ENCODE measurements around the gene MOGAT2. TPM values are rescaled to one million over a fixed set of nuclear protein-coding genes. Genes with fewer than 3 reads are reported as not detected.

Gene MOGAT2
- polyA plus RNA-seq, 1 of the 3 experiments (the other 2 are of a cell fraction): 0.03 TPM

DNA sequence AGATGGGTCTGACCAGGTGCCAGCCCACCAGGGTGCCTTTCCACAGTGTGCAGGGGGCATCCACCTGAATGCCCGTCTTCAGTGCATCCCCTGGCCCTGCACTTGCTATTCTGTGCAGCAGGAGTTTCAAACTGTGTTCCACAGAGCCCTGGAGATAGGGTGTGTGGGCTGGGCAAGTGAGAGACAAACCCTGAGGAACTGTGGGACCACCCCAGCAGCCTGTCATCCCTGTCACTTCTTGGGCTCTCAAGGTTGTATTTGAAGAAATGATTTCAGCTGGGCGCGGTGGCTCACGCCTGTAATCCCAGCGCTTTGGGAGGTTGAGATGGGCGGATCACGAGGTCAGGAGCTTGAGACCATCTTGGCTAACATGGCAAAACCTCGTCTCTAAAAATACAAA lies 44.5 kb downstream of the MOGAT2 start:
- no peak overlapping the region for H3K4me3 ChIP-seq (ENCODE audit: low read depth in 2 of 2, low read length in 1 of 2)
- H2AFZ ChIP-seq (ENCODE audit: low read depth): no peak overlapping the region
- H3K36me3 ChIP-seq (replicated peaks in 1 of 2; ENCODE audit: control insufficient read depth in 1 of 2, insufficient read depth in 2 of 2, low read length in 1 of 2): no peaks in the 10 kb centered on the region
- WGBS (ENCODE audit: low lambda C conversion rate): 89% methylated on average over 7 of the region's 8 CpGs
- no peaks in the 10 kb centered on the region for H4K20me1 ChIP-seq (ENCODE audit: insufficient read depth)
- no peak overlapping the region for H3K4me2 ChIP-seq
- H3F3A ChIP-seq (replicated peaks; ENCODE audit: insufficient read depth): no peaks in the 10 kb centered on the region
- TF ChIP-seq GATA2 (CRISPR knock-in tag; IDR thresholded peaks at IDR 0.05): no peak
- no peak for TF ChIP-seq NFIC (IDR thresholded peaks at IDR 0.05; ENCODE audit: borderline replicate concordance)
- TF ChIP-seq, protein P1, sequence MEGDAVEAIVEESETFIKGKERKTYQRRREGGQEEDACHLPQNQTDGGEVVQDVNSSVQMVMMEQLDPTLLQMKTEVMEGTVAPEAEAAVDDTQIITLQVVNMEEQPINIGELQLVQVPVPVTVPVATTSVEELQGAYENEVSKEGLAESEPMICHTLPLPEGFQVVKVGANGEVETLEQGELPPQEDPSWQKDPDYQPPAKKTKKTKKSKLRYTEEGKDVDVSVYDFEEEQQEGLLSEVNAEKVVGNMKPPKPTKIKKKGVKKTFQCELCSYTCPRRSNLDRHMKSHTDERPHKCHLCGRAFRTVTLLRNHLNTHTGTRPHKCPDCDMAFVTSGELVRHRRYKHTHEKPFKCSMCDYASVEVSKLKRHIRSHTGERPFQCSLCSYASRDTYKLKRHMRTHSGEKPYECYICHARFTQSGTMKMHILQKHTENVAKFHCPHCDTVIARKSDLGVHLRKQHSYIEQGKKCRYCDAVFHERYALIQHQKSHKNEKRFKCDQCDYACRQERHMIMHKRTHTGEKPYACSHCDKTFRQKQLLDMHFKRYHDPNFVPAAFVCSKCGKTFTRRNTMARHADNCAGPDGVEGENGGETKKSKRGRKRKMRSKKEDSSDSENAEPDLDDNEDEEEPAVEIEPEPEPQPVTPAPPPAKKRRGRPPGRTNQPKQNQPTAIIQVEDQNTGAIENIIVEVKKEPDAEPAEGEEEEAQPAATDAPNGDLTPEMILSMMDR (IDR thresholded peaks at IDR 0.05): no peak
- no peak for TF ChIP-seq TEAD4 (IDR thresholded peaks at IDR 0.05; ENCODE audit: borderline replicate concordance, insufficient read depth)
- TF ChIP-seq MXI1 (IDR thresholded peaks at IDR 0.05; ENCODE audit: low read depth, low read length): no peak
- TF ChIP-seq MEF2A (IDR thresholded peaks at IDR 0.05; ENCODE audit: borderline replicate concordance, low read depth): no peak
- TF ChIP-seq CHD2 (IDR thresholded peaks at IDR 0.05; ENCODE audit: low read length, partially characterized antibody): no peak
- TF ChIP-seq, protein P2, sequence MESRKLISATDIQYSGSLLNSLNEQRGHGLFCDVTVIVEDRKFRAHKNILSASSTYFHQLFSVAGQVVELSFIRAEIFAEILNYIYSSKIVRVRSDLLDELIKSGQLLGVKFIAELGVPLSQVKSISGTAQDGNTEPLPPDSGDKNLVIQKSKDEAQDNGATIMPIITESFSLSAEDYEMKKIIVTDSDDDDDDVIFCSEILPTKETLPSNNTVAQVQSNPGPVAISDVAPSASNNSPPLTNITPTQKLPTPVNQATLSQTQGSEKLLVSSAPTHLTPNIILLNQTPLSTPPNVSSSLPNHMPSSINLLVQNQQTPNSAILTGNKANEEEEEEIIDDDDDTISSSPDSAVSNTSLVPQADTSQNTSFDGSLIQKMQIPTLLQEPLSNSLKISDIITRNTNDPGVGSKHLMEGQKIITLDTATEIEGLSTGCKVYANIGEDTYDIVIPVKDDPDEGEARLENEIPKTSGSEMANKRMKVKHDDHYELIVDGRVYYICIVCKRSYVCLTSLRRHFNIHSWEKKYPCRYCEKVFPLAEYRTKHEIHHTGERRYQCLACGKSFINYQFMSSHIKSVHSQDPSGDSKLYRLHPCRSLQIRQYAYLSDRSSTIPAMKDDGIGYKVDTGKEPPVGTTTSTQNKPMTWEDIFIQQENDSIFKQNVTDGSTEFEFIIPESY (IDR thresholded peaks at IDR 0.05; ENCODE audit: borderline replicate concordance, low read depth): no peak
- TF ChIP-seq GABPA (IDR thresholded peaks at IDR 0.05; ENCODE audit: low read depth): no peak
- no peak for DNase-seq
- H3K9me2 ChIP-seq: no peaks in the 10 kb centered on the region
- H3K9me3 ChIP-seq: no peaks in the 10 kb centered on the region
- H3K79me2 ChIP-seq (ENCODE audit: insufficient read depth): no peaks in the 10 kb centered on the region
- H3K4me1 ChIP-seq (ENCODE audit: control insufficient read depth in 1 of 2, insufficient read depth in 2 of 2, low read depth in 1 of 2, low read length in 1 of 2): no peaks in the 10 kb centered on the region
- ChIA-PET CTCF (no interaction called here), POLR2A (no interaction called here)
- no peak overlapping the region for H3K27ac ChIP-seq (ENCODE audit: low read depth in 2 of 2, low read length in 1 of 2)
- no peaks in the 10 kb centered on the region for H3K27me3 ChIP-seq (ENCODE audit: insufficient read depth)
- H3K9ac ChIP-seq: no peak overlapping the region

DNA sequence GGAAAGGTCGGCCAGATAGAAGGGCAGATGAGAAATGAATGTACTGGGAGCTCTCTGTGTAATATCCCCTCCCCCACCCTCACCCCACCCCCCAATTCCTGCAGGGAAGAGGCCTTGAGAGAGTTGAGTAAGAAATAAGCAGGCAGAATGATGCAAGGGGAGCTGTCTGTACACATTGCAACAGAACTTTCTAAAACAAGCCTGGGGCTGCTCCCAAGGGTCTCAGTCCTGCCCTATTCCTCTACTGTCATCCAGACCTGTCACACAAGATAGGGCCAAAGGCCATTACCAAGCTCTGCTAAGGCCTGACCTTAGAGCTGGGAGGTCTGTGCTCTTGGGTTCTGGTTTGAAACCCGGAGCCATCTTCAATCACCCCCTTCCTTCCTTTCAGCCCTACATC lies 45.2 kb downstream of the MOGAT2 start:
- Histone ChIP-seq H3K27me3 (ENCODE audit: insufficient read depth) (no peaks in the 10 kb centered on the region), H3K79me2 (ENCODE audit: insufficient read depth) (no peaks in the 10 kb centered on the region), H3K9me2 (no peaks in the 10 kb centered on the region), H4K20me1 (ENCODE audit: insufficient read depth) (no peaks in the 10 kb centered on the region), H3K4me1 (ENCODE audit: control insufficient read depth in 1 of 2, insufficient read depth in 2 of 2, low read depth in 1 of 2, low read length in 1 of 2) (peaks cover 1% of the 10 kb centered on the region in 2 experiments; a peak in 2 of 4 replicates), H3K27ac (ENCODE audit: low read depth in 2 of 2, low read length in 1 of 2) (no peak overlapping the region), H3K9ac (no peak overlapping the region), H3K4me3 (ENCODE audit: low read depth in 2 of 2, low read length in 1 of 2) (no peak overlapping the region), H3K4me2 (no peak overlapping the region), H2AFZ (ENCODE audit: low read depth) (no peak overlapping the region), H3K9me3 (no peaks in the 10 kb centered on the region), H3F3A (replicated peaks; ENCODE audit: insufficient read depth) (no peaks in the 10 kb centered on the region), H3K36me3 (replicated peaks in 1 of 2; ENCODE audit: control insufficient read depth in 1 of 2, insufficient read depth in 2 of 2, low read length in 1 of 2) (no peaks in the 10 kb centered on the region)
- WGBS (ENCODE audit: low lambda C conversion rate): 65% methylated on average over 2 of the region's 2 CpGs
- no peak for DNase-seq
- ChIA-PET POLR2A (no interaction called here), CTCF (no interaction called here)
- TF ChIP-seq FOSL2 (IDR thresholded peaks at IDR 0.05; ENCODE audit: borderline replicate concordance, low read depth) (no peak), MEF2A (IDR thresholded peaks at IDR 0.05; ENCODE audit: borderline replicate concordance, low read depth) (no peak), SIN3A (IDR thresholded peaks at IDR 0.05; ENCODE audit: borderline replicate concordance, low read depth, low read length) (no peak), JUND (IDR thresholded peaks at IDR 0.05) (no peak), GATA2 (CRISPR knock-in tag; IDR thresholded peaks at IDR 0.05) (no peak), TEAD4 (IDR thresholded peaks at IDR 0.05; ENCODE audit: borderline replicate concordance, insufficient read depth) (no peak), MAX (IDR thresholded peaks at IDR 0.05; ENCODE audit: low read depth) (no peak), RCOR1 (IDR thresholded peaks at IDR 0.05; ENCODE audit: low read length) (no peak), FOXJ3 (CRISPR knock-in tag; IDR thresholded peaks at IDR 0.05) (no peak)
- TF ChIP-seq, protein P2 (IDR thresholded peaks at IDR 0.05; ENCODE audit: borderline replicate concordance, low read depth): no peak
- TF ChIP-seq, protein P3, sequence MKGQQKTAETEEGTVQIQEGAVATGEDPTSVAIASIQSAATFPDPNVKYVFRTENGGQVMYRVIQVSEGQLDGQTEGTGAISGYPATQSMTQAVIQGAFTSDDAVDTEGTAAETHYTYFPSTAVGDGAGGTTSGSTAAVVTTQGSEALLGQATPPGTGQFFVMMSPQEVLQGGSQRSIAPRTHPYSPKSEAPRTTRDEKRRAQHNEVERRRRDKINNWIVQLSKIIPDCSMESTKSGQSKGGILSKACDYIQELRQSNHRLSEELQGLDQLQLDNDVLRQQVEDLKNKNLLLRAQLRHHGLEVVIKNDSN (IDR thresholded peaks at IDR 0.05; ENCODE audit: borderline replicate concordance, low read depth): no peak
- TF ChIP-seq, protein P4, sequence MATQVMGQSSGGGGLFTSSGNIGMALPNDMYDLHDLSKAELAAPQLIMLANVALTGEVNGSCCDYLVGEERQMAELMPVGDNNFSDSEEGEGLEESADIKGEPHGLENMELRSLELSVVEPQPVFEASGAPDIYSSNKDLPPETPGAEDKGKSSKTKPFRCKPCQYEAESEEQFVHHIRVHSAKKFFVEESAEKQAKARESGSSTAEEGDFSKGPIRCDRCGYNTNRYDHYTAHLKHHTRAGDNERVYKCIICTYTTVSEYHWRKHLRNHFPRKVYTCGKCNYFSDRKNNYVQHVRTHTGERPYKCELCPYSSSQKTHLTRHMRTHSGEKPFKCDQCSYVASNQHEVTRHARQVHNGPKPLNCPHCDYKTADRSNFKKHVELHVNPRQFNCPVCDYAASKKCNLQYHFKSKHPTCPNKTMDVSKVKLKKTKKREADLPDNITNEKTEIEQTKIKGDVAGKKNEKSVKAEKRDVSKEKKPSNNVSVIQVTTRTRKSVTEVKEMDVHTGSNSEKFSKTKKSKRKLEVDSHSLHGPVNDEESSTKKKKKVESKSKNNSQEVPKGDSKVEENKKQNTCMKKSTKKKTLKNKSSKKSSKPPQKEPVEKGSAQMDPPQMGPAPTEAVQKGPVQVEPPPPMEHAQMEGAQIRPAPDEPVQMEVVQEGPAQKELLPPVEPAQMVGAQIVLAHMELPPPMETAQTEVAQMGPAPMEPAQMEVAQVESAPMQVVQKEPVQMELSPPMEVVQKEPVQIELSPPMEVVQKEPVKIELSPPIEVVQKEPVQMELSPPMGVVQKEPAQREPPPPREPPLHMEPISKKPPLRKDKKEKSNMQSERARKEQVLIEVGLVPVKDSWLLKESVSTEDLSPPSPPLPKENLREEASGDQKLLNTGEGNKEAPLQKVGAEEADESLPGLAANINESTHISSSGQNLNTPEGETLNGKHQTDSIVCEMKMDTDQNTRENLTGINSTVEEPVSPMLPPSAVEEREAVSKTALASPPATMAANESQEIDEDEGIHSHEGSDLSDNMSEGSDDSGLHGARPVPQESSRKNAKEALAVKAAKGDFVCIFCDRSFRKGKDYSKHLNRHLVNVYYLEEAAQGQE (IDR thresholded peaks at IDR 0.05; ENCODE audit: low read depth, low read length): no peak

Data from SK-N-SH (cell line).